AG04450 (cell line): ENCODE measurements around the gene PCDHGB6. TPM values are rescaled to one million over a fixed set of nuclear protein-coding genes. Genes with fewer than 3 reads are reported as not detected.
"Not testable (repeated sequence)": the region's sequence is repeated elsewhere in the genome, so short reads cannot be mapped to it uniquely, and the experiment has no call there.

Experiments
- CTCF ChIA-PET: fragments of 300-600, 350-600 bp; formaldehyde crosslinking; extraction: SDS; loops from one replicate; lab custom pipeline; 2022; ENCODE audit warnings: antibody characterized with exemption, inconsistent platforms; lab: Charles Lee
- POLR2A ChIA-PET: fragments of 350-600 bp; formaldehyde crosslinking; extraction: SDS; loops from one replicate; lab custom pipeline; 2021; ENCODE audit warnings: antibody characterized with exemption, inconsistent platforms; lab: Yijun Ruan, JAX
- DNase-seq: peaks from one replicate; pipeline ENCODE4 v3.0.0-alpha.2; 2011; ENCODE audit warnings: low read depth, low spot score
- H3K27ac ChIP-seq: one replicate; pipeline ENCODE4 v1.5.1; 2012; ENCODE audit warnings: low read depth, low read length, control low read depth
- H3K27me3 ChIP-seq: one replicate; pipeline ENCODE4 v1.6.0; 2012; ENCODE audit warnings: low read length; ENCODE audit not compliant: control insufficient read depth, insufficient read depth
- H3K4me3 ChIP-seq: 2 replicates; pipeline ENCODE4 v1.5.1; 2011; ENCODE audit warnings: mild to moderate bottlenecking, low read depth, low read length, control low read depth
- H3K9me3 ChIP-seq: 2 replicates; pipeline ENCODE4 v1.5.1; 2012; ENCODE audit warnings: low read length; ENCODE audit not compliant: control insufficient read depth, insufficient read depth
- CTCF ChIP-seq: IDR thresholded peaks from 2 replicates; pipeline ENCODE4 v1.5.1; 2011; ENCODE audit warnings: low read depth, low read length, control low read depth, inconsistent platforms
- polyA plus RNA-seq: library from polyadenylated mRNA; depleted of rRNA; stranded (reverse); fragments of >200 nt; gene quantifications from 2 replicates; pipeline ENCODE4 v1.2.3, GENCODE V29; 2011

The PCDHGB6 gene
- polyA plus RNA-seq, 1 experiment, result 3.8 TPM

GRCh38 chr5:141384471-141385267 lies 23.2 kb upstream of the PCDHGB6 start:
- DNase-seq, result no peak
- Histone ChIP-seq H3K27me3 (peaks cover 6% of the 10 kb centered on the region), H3K27ac (no peak overlapping the region), H3K9me3 (peaks cover 56% of the 10 kb centered on the region), H3K4me3 (no peak overlapping the region)
- ChIA-PET CTCF (interaction anchor here (1.4 to 4.8 kb wide), 2 partner anchors 15 to 174 kb away, joined by 3 to 20 read pairs; no protein-coding TSS in a partner anchor), POLR2A (no interaction called here)
- no peak for TF ChIP-seq CTCF

GRCh38 chr5:141387557-141388311 lies 20.1 kb upstream of the PCDHGB6 start, which contains the start of gene PCDHGB4:
Gene PCDHGB4 (plus strand): TSS chr5:141387698. CDS start chr5:141387885, 187 bp downstream.
- Histone ChIP-seq H3K9me3 (peaks cover 56% of the 10 kb centered on the region), H3K4me3 (peak within 1 kb of the TSS; percentile 31; the same call in 1 of the 2 replicates)
- DNase-seq, H3K27me3 ChIP-seq, H3K27ac ChIP-seq, POLR2A ChIA-PET: not testable (repeated sequence)
- peak; percentile 43 for TF ChIP-seq CTCF
- CTCF ChIA-PET, result interaction anchor here (0.7 to 4.8 kb wide), 3 partner anchors 57 to 176 kb away, joined by 3 to 20 read pairs (median 16); partner anchors contain the start of gene PCDHGA1

- no peak for TF ChIP-seq CTCF
- Histone ChIP-seq H3K4me3 (no peak overlapping the region), H3K9me3 (peaks cover 56% of the 10 kb centered on the region), H3K27me3 (peaks cover 2% of the 10 kb centered on the region), H3K27ac (no peak overlapping the region)
- ChIA-PET POLR2A (no interaction called here), CTCF (interaction anchor here (4.8 kb wide), 1 partner anchor 170 kb away, joined by 20 read pairs; no protein-coding TSS in a partner anchor)
- DNase-seq, result no peak
Measured at GRCh38 chr5:141388661-141389060, 19.2 kb upstream of the PCDHGB6 start.

GRCh38 chr5:141389153-141390042 lies 18.4 kb upstream of the PCDHGB6 start:
- TF ChIP-seq CTCF, result no peak
- DNase-seq, result no peak
- Histone ChIP-seq H3K27me3 (no peaks in the 10 kb centered on the region), H3K27ac (no peak overlapping the region), H3K4me3 (no peak overlapping the region), H3K9me3 (peaks cover 55% of the 10 kb centered on the region)
- ChIA-PET CTCF (interaction anchor here (0.8 to 4.8 kb wide), 4 partner anchors 15 to 174 kb away, joined by 3 to 25 read pairs (median 12); no protein-coding TSS in a partner anchor), POLR2A (no interaction called here)
